Right lobe of liver (tissue), 4 donors: Measurements from ENCODE around the gene MEI1.

Experiments used
- CTCF ChIP-seq, 4 donors: fragments of 200-600 bp in 3 of 4; fragments of 450-650 bp in 1 of 4; IDR thresholded peaks; one replicate each; pipeline versions ENCODE4 v1.5.1 to v1.8.0; 2016 to 2022; ENCODE audit warnings: antibody characterized with exemption in 4 of 4, mild to moderate bottlenecking in 2 of 4
- POLR2A ChIP-seq: fragments of 450-650 bp; IDR thresholded peaks from one replicate; pipeline ENCODE4 v1.6.1; 2017; ENCODE audit warnings: antibody characterized with exemption, mild to moderate bottlenecking
- donor health status: DM: no; HTN: no; CAD: no.
- donor health status: DM: no; HTN: no; CAD: no.
- donor health status: DM: no; HTN: yes; CAD: no.

GRCh38 chr22:41661088-41661487, 38.2 kb upstream of the MEI1 start:
- TF ChIP-seq CTCF (IDR thresholded peaks at IDR 0.05) (no peak), POLR2A (no peak)
